ENCODE results near the gene SURF2.

SURF2 gene

GRCh38 chr9:133357656-133358055, 1.3 kb downstream of the SURF2 start:
- no peak overlapping the region for H3K4me3 ChIP-seq (ENCODE audit: low read depth, low read length)
- TF ChIP-seq, protein P1, sequence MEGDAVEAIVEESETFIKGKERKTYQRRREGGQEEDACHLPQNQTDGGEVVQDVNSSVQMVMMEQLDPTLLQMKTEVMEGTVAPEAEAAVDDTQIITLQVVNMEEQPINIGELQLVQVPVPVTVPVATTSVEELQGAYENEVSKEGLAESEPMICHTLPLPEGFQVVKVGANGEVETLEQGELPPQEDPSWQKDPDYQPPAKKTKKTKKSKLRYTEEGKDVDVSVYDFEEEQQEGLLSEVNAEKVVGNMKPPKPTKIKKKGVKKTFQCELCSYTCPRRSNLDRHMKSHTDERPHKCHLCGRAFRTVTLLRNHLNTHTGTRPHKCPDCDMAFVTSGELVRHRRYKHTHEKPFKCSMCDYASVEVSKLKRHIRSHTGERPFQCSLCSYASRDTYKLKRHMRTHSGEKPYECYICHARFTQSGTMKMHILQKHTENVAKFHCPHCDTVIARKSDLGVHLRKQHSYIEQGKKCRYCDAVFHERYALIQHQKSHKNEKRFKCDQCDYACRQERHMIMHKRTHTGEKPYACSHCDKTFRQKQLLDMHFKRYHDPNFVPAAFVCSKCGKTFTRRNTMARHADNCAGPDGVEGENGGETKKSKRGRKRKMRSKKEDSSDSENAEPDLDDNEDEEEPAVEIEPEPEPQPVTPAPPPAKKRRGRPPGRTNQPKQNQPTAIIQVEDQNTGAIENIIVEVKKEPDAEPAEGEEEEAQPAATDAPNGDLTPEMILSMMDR (IDR thresholded peaks at IDR 0.05; ENCODE audit: low read depth, low read length): no peak

DNA sequence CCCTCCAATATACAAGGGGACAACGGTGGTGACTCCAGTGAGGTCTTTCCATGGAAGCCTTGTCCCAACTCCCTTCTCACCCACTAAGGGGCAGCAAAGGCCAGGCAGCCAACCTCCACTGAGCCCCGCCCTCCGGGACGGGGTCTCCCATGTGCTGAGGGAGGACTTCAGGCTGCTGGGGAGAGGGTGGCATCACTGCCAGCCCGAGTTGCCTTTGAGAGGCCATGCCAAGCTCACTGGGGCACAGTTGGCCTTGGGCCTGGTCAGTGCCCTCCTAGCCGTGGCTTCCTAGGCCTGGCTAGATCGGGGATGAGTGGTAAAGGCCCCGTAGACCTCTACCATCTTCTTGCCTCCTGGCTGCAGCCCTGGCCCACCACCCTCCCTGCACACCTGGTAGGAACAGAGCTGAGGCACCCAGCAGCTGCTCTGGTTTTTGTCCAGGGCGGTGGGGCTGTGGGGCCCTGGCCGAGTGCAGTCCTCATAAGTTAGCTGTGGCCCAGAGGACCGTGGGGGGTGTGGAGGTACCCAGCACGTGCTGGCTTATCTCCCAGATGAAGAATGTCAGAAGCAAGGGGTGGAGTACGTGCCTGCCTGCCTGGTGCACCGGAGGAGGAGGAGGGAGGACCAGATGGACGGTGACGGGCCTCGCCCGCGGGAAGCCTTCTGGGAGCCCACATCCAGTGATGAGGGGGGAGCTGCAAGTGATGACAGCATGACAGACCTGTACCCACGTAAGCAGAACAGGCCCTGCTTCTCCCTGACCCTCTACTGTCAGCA, 3.2 kb downstream of the SURF2 start:
- no peak overlapping the region for H3K4me3 ChIP-seq (ENCODE audit: low read depth, low read length)
- TF ChIP-seq, protein P1 (IDR thresholded peaks at IDR 0.05; ENCODE audit: low read depth, low read length): no peak

- TF ChIP-seq, protein P1 (IDR thresholded peaks at IDR 0.05; ENCODE audit: low read depth, low read length): no peak
- no peak overlapping the region for H3K4me3 ChIP-seq (ENCODE audit: low read depth, low read length)
Measured at GRCh38 chr9:133360400-133361393, 4.3 kb downstream of the SURF2 start.

DNA sequence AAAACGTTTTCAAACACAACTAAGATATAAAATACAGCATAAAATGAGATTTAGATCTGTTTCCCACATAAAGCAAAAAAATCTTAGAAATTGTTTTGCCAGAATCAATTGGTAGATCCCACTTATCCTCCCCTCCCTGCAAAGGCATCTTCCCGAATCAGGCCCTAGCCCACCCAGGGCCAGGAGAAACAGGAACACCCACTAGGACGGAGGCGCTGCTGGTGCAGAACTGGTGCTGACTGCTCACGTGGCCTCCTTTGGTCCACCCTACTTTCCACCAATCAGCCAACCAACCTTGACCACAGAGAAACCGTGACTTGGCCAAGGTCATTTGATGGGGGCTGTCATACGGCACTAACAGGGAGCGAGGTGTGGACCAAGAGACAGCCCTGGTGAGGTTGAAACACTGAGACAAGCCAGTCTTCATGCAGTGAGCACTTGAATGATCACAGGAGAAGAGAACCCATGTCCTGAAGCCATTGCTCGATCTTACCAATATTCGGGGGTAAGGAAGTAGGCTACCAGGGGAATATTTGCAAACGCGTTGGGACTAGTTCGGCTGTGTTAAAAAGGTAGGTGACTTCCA, 5.2 kb downstream of the SURF2 start:
- H3K4me3 ChIP-seq (ENCODE audit: low read depth, low read length): no peak overlapping the region
- TF ChIP-seq, protein P1 (IDR thresholded peaks at IDR 0.05; ENCODE audit: low read depth, low read length): no peak

DNA sequence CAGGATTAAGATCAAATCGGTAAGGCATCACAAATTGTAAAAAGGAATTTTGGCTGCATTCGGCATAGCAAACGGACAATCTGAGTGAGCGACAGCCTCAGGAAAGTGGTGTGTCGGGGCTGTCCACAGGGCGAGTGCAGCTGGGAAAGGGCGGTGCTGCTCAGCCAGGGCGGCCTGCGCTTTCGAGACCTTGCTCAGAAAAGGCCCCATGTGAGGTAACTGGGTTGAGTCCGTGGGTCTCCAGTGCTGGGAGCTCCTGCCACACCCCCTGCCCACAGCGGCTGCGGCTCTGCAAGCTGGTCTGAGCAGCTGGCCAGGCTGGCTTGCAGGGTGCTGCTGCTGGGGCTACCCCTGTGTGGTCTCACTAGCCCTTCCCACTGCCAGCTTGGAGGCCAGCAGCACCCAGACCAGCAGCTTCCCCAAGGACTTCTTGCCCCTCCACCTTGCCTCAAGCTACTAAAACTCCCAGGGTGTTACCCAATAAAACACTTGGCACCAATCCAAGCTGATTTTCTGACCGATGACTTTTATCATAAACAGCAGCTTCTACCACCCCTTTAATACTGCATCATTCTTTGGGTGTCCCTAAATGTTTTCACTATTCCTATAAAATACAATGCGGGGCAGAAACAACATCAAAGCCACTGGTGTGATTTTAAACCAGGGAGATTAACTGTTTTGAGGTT, 6.2 kb downstream of the SURF2 start:
- TF ChIP-seq, protein P1 (IDR thresholded peaks at IDR 0.05; ENCODE audit: low read depth, low read length): no peak
- H3K4me3 ChIP-seq (ENCODE audit: low read depth, low read length): no peak overlapping the region

GRCh38 chr9:133366435-133366834, 10.1 kb downstream of the SURF2 start:
- no peak overlapping the region for H3K4me3 ChIP-seq (ENCODE audit: low read depth, low read length)
- TF ChIP-seq, protein P1 (IDR thresholded peaks at IDR 0.05; ENCODE audit: low read depth, low read length): no peak

Measured in WI38 (cell line).